ENCODE results near the gene SLC4A2.

SLC4A2 gene

DNA sequence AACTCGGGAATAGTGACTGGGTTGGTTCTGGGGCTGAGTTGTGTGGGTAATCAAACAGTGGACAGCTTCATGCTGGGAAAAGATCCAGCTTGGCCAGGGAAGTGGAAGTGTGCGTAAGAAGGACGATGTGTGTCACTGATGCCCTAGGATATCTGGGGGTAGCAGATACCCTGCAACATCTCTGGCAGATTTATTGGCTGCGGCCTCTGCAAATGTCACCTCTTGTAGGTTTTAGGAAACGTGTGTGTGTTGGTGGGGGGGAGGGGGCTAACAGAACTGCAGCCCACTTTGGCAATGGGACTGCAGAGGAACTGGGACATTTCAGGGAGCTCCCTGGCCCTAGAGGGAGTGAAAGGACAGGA is 25.9 kb downstream of the SLC4A2 start:
- Histone ChIP-seq H3K27me3 (ENCODE audit: insufficient read depth, low read length) (no peaks in the 10 kb centered on the region), H2AFZ (ENCODE audit: low read depth, low read length) (peak overlapping the region; percentile 29), H3K4me3 (ENCODE audit: low read length) (peak overlapping the region; percentile 58), H3K9me3 (ENCODE audit: low read length) (no peaks in the 10 kb centered on the region), H3K36me3 (ENCODE audit: insufficient read depth, low read length) (no peaks in the 10 kb centered on the region), H3K4me1 (ENCODE audit: insufficient read depth, low read length) (peaks cover 57% of the 10 kb centered on the region)

DNA sequence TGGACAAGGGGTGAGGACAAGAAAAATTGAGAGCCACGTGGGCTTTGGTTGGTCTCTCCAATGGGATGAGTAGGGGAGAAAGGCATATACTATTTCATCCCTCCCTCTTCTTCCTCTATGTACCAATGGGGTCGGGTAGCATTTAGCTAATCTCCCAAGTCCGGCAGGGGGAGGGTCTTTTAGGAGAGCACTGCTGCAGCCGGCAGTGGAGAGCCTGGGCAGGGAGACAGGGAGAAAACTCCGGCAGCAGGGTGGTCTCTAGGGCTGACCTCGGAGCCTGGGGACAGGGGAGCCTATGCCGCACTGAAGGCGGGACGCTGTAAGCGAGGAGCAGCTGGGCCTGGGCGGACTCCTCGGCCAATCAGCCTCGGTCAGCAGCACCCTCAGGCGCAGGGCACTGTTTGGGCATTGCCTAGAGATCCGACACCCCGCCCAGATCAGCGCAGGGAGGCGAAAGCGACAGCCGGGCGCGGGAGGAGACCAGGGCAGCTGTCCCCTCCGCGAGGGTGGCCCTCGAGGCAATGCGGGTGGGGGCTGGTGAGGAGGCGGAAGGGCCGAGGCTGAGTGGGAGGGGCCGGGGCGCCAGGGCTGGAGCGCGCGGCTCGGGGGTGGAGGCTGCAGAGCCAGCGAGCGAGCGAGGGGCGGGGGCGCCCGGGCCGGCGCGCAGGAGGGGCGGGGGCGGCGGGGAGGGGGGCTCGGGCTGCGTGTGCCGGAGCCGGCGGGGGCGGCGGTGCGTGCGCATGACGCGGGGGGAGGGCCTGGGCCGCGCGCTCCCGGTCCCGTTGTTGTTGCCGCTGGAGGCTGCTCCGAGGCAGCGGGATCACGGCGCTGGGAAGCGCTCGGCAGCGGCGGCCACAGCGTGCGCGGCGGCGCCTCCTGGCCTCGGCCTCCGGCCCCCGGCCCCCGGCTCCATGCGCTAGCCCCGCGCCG is 26.6 kb downstream of the SLC4A2 start, which contains the start of gene AGAP3:
AGAP3 (plus strand) TSS at position 785 of the 930 bp plus-strand sequence. CDS start 267 bp downstream, outside the sequence.
- H3K36me3 ChIP-seq (ENCODE audit: insufficient read depth, low read length): no peaks in the 10 kb centered on the region
- no peaks in the 10 kb centered on the region for H3K27me3 ChIP-seq (ENCODE audit: insufficient read depth, low read length)
- H3K9me3 ChIP-seq (ENCODE audit: low read length): no peaks in the 10 kb centered on the region
- peaks cover 55% of the 10 kb centered on the region for H3K4me1 ChIP-seq (ENCODE audit: insufficient read depth, low read length)
- peak within 1 kb of the TSS; percentile 67 for H3K4me3 ChIP-seq (ENCODE audit: low read length)
- H2AFZ ChIP-seq (ENCODE audit: low read depth, low read length): peak within 1 kb of the TSS; percentile 29

GRCh38 chr7:151086802-151087244 is 27.4 kb downstream of the SLC4A2 start:
- peaks cover 47% of the 10 kb centered on the region for H3K4me1 ChIP-seq (ENCODE audit: insufficient read depth, low read length)
- H2AFZ ChIP-seq (ENCODE audit: low read depth, low read length): no peak overlapping the region
- H3K27me3 ChIP-seq (ENCODE audit: insufficient read depth, low read length): no peaks in the 10 kb centered on the region
- peak overlapping the region; percentile 67 for H3K4me3 ChIP-seq (ENCODE audit: low read length)
- H3K9me3 ChIP-seq (ENCODE audit: low read length): no peaks in the 10 kb centered on the region
- H3K36me3 ChIP-seq (ENCODE audit: insufficient read depth, low read length): no peaks in the 10 kb centered on the region

DNA sequence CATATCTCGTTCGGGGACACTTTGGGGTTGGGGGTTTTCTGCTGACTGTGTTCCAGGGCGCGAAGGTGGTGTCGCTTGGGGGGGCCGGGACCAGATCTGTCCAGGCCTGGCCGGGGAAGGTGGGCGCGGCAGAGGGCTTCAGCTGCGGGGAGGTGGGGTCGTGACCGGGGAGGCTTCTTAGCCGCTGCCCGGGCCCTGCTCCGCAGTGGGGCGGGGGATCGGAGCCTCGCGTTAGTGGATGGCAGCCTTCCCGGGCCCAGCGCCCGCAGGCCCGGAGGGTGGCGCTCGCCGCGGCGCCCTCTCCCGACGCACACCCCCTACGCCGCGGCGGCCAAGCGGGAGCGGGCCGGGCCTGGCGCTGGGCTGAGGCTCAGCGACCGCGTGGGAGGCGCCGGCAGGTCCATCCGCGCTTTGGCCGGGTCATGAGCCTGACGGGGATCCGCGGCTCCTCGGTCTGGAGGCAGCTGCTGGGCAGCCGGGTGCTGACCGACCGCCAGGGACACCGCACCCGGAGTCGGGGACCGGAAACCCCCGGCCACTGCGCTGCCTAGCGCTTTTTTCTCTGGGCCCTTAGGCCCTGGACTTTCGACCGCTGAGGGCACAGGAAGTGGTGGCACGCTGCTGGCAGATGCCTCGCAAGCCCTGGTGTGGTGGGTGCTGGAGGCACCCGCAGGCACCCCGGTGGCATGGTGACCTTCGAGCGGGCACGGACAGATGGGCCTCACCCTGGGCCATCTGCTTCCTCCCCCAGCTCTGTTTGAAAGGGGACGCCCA is 28.0 kb downstream of the SLC4A2 start:
- H3K9me3 ChIP-seq (ENCODE audit: low read length): no peaks in the 10 kb centered on the region
- peaks cover 41% of the 10 kb centered on the region for H3K4me1 ChIP-seq (ENCODE audit: insufficient read depth, low read length)
- H3K36me3 ChIP-seq (ENCODE audit: insufficient read depth, low read length): no peaks in the 10 kb centered on the region

GRCh38 chr7:151088019-151088855 is 28.8 kb downstream of the SLC4A2 start:
- Histone ChIP-seq H2AFZ (ENCODE audit: low read depth, low read length) (no peak overlapping the region), H3K4me1 (ENCODE audit: insufficient read depth, low read length) (peaks cover 35% of the 10 kb centered on the region), H3K36me3 (ENCODE audit: insufficient read depth, low read length) (no peaks in the 10 kb centered on the region), H3K4me3 (ENCODE audit: low read length) (peak overlapping the region; percentile 67), H3K27me3 (ENCODE audit: insufficient read depth, low read length) (no peaks in the 10 kb centered on the region), H3K9me3 (ENCODE audit: low read length) (no peaks in the 10 kb centered on the region)

More for the DNA sequence above, 28.0 kb downstream of the SLC4A2 start:
- H3K4me3 ChIP-seq (ENCODE audit: low read length): peak overlapping the region; percentile 67
- H3K27me3 ChIP-seq (ENCODE audit: insufficient read depth, low read length): no peaks in the 10 kb centered on the region
- H2AFZ ChIP-seq (ENCODE audit: low read depth, low read length): no peak overlapping the region

- Histone ChIP-seq H3K4me3 (ENCODE audit: low read length) (no peak overlapping the region), H3K36me3 (ENCODE audit: insufficient read depth, low read length) (no peaks in the 10 kb centered on the region), H3K27me3 (ENCODE audit: insufficient read depth, low read length) (no peaks in the 10 kb centered on the region), H3K4me1 (ENCODE audit: insufficient read depth, low read length) (peaks cover 30% of the 10 kb centered on the region), H2AFZ (ENCODE audit: low read depth, low read length) (no peak overlapping the region), H3K9me3 (ENCODE audit: low read length) (no peaks in the 10 kb centered on the region)
Observed at GRCh38 chr7:151088856-151089699, 29.7 kb downstream of the SLC4A2 start.

- H3K9me3 ChIP-seq (ENCODE audit: low read length): no peaks in the 10 kb centered on the region
- H2AFZ ChIP-seq (ENCODE audit: low read depth, low read length): no peak overlapping the region
- H3K4me3 ChIP-seq (ENCODE audit: low read length): no peak overlapping the region
- H3K36me3 ChIP-seq (ENCODE audit: insufficient read depth, low read length): no peaks in the 10 kb centered on the region
- no peaks in the 10 kb centered on the region for H3K27me3 ChIP-seq (ENCODE audit: insufficient read depth, low read length)
- H3K4me1 ChIP-seq (ENCODE audit: insufficient read depth, low read length): peaks cover 29% of the 10 kb centered on the region
Observed at GRCh38 chr7:151089893-151090730, 30.7 kb downstream of the SLC4A2 start.

GRCh38 chr7:151091003-151091402 is 31.6 kb downstream of the SLC4A2 start:
- H3K9me3 ChIP-seq (ENCODE audit: low read length): no peaks in the 10 kb centered on the region
- no peaks in the 10 kb centered on the region for H3K27me3 ChIP-seq (ENCODE audit: insufficient read depth, low read length)
- H3K4me1 ChIP-seq (ENCODE audit: insufficient read depth, low read length): peaks cover 23% of the 10 kb centered on the region

GRCh38 chr7:151091431-151091830 is 32.0 kb downstream of the SLC4A2 start:
- Histone ChIP-seq H3K9me3 (ENCODE audit: low read length) (no peaks in the 10 kb centered on the region), H3K27me3 (ENCODE audit: insufficient read depth, low read length) (no peaks in the 10 kb centered on the region), H3K4me1 (ENCODE audit: insufficient read depth, low read length) (peaks cover 23% of the 10 kb centered on the region), H3K4me3 (ENCODE audit: low read length) (no peak overlapping the region), H2AFZ (ENCODE audit: low read depth, low read length) (no peak overlapping the region), H3K36me3 (ENCODE audit: insufficient read depth, low read length) (peaks cover 3% of the 10 kb centered on the region)

More at GRCh38 chr7:151091003-151091402, 31.6 kb downstream of the SLC4A2 start:
- no peak overlapping the region for H3K4me3 ChIP-seq (ENCODE audit: low read length)
- peaks cover 1% of the 10 kb centered on the region for H3K36me3 ChIP-seq (ENCODE audit: insufficient read depth, low read length)
- no peak overlapping the region for H2AFZ ChIP-seq (ENCODE audit: low read depth, low read length)

DNA sequence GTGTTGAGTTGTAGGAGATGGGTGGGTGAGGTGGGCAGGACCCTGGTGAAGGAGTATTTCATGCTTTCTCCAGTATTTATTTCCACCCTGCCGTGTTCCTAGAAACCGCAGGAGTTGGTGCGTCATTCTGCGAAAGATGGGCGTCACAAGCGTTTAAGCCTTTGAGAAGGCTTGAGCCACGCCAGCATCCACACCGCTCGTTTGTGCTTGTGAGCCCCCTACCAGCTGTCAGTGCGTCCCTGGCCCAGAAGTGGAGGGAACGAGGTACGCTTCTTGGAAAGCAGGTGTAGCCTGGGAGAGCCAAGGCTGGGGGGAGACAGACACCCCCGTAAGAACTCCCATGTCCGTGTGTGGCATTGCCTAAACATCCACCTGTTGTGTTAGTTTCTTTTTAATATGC is 32.6 kb downstream of the SLC4A2 start:
- Histone ChIP-seq H2AFZ (ENCODE audit: low read depth, low read length) (no peak overlapping the region), H3K27me3 (ENCODE audit: insufficient read depth, low read length) (no peaks in the 10 kb centered on the region), H3K9me3 (ENCODE audit: low read length) (no peaks in the 10 kb centered on the region), H3K4me1 (ENCODE audit: insufficient read depth, low read length) (peaks cover 23% of the 10 kb centered on the region), H3K4me3 (ENCODE audit: low read length) (no peak overlapping the region), H3K36me3 (ENCODE audit: insufficient read depth, low read length) (peaks cover 3% of the 10 kb centered on the region)

GRCh38 chr7:151093748-151094147 is 34.4 kb downstream of the SLC4A2 start:
- Histone ChIP-seq H3K36me3 (ENCODE audit: insufficient read depth, low read length) (peaks cover 3% of the 10 kb centered on the region), H3K9me3 (ENCODE audit: low read length) (no peaks in the 10 kb centered on the region), H3K27me3 (ENCODE audit: insufficient read depth, low read length) (no peaks in the 10 kb centered on the region), H2AFZ (ENCODE audit: low read depth, low read length) (no peak overlapping the region), H3K4me3 (ENCODE audit: low read length) (no peak overlapping the region), H3K4me1 (ENCODE audit: insufficient read depth, low read length) (peaks cover 11% of the 10 kb centered on the region)

Measured in neuron (in vitro differentiated cells).